Smooth muscle cell (in vitro differentiated cells): ENCODE measurements around the gene SRGAP1. TPM values are rescaled to one million over a fixed set of nuclear protein-coding genes. Genes with fewer than 3 reads are reported as not detected.

Source experiments
- DNase-seq: peaks from one replicate; lab custom pipeline; 2025; ENCODE audit not compliant: unreplicated experiment; lab: John Stamatoyannopoulos, UW
- H2AFZ ChIP-seq: fragments of 200-600 bp; sonication (generic); 2 replicates; pipeline ENCODE4 v1.6.0; 2016; ENCODE audit warnings: antibody characterized with exemption, low read depth, mild to moderate bottlenecking
- H3F3A ChIP-seq: fragments of 200-600 bp; sonication (generic); 2 replicates; pipeline ENCODE4 v1.6.0; 2017; ENCODE audit warnings: antibody characterized with exemption, low read depth
- H3K27ac ChIP-seq: fragments of 200-600 bp; sonication (generic); 2 replicates; pipeline ENCODE4 v1.5.1; 2016; ENCODE audit warnings: low read depth, mild to moderate bottlenecking
- H3K27me3 ChIP-seq: fragments of 200-600 bp; sonication (generic); 2 replicates; pipeline ENCODE4 v1.6.1; 2016; ENCODE audit warnings: low read depth, mild to moderate bottlenecking
- H3K36me3 ChIP-seq: fragments of 200-600 bp; sonication (generic); 2 replicates; pipeline ENCODE4 v1.5.1; 2016; ENCODE audit warnings: low read depth
- H3K4me1 ChIP-seq: fragments of 200-600 bp; sonication (generic); 2 replicates; pipeline ENCODE4 v1.5.1; 2016; ENCODE audit warnings: low read depth
- H3K4me2 ChIP-seq: fragments of 200-600 bp; sonication (generic); 2 replicates; pipeline ENCODE4 v1.6.0; 2016; ENCODE audit warnings: mild to moderate bottlenecking
- H3K4me3 ChIP-seq: fragments of 200-600 bp; sonication (generic); 2 replicates; pipeline ENCODE4 v1.5.1; 2016; ENCODE audit warnings: mild to moderate bottlenecking
- H3K79me2 ChIP-seq: fragments of 200-600 bp; sonication (generic); 2 replicates; pipeline ENCODE4 v1.6.0; 2016; ENCODE audit warnings: low read depth, mild to moderate bottlenecking
- H3K9ac ChIP-seq: fragments of 200-600 bp; sonication (generic); 2 replicates; pipeline ENCODE4 v1.6.0; 2016; ENCODE audit warnings: low read depth
- H3K9me3 ChIP-seq: fragments of 200-600 bp; sonication (generic); replicated peaks from 2 replicates; pipeline ENCODE4 v1.5.1; 2016; ENCODE audit warnings: low read depth
- H4K20me1 ChIP-seq: fragments of 200-600 bp; sonication (generic); 2 replicates; pipeline ENCODE4 v1.6.0; 2016; ENCODE audit warnings: low read depth
- WGBS: methylation state at CpG from one replicate; pipeline ENCODE4 v1.1.7; 2016; ENCODE audit warnings: low lambda C conversion rate; 5-methylcytosine and 5-hydroxymethylcytosine counted together
- polyA plus RNA-seq: library from polyadenylated mRNA; unstranded; fragments of >200 nt; fragmentation: Nextera tagmentation; extraction: Ambion mirVana; gene quantifications from 2 replicates; pipeline ENCODE4 v1.2.1, GENCODE V29; 2016
- total RNA-seq: library from RNA; depleted of rRNA; stranded (reverse); fragments of >200 nt; gene quantifications from 2 replicates; pipeline ENCODE4 v1.2.3, GENCODE V29; 2014
- TF ChIP-seq, protein P1 (sequence below): fragments of 200-600 bp; sonication (generic); IDR thresholded peaks from 2 replicates; pipeline ENCODE4 v1.5.1; 2017; ENCODE audit warnings: borderline replicate concordance, mild to moderate bottlenecking, antibody characterized with exemption; ENCODE audit not compliant: insufficient read depth, poor library complexity, severe bottlenecking

SRGAP1 gene
- total and polyA plus RNA-seq, 2 experiments from 2014 or later: 4.0 to 5.9 TPM

DNA sequence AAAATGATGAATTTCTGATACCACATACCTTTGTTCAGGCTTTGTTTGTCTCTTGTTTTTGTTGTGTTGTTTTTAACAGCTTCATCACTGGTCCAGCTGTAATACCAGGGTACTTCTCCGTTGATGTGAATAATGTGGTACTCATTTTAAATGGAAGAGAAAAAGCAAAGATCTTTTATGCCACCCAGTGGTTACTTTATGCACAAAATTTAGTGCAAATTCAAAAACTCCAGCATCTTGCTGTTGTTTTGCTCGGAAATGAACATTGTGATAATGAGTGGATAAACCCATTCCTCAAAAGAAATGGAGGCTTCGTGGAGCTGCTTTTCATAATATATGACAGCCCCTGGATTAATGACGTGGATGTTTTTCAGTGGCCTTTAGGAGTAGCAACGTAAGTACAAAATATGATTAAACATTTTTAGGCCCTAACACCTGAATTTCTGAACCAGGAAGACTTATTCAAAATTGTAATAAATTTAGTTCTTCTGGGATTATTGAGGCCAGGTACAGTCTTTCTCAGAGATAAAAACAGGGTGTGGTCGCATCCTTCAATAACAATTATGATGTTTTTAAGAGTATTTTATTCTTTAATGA lies 42.4 kb upstream of the SRGAP1 start:
- Histone ChIP-seq H3K36me3 (no peaks in the 10 kb centered on the region), H3K27ac (no peak overlapping the region), H3K4me3 (no peak overlapping the region), H3K4me1 (no peaks in the 10 kb centered on the region), H3K4me2 (no peak overlapping the region), H3K79me2 (no peaks in the 10 kb centered on the region), H3F3A (no peaks in the 10 kb centered on the region), H3K9me3 (no peaks in the 10 kb centered on the region), H3K9ac (no peak overlapping the region), H4K20me1 (no peaks in the 10 kb centered on the region), H2AFZ (no peak overlapping the region), H3K27me3 (no peaks in the 10 kb centered on the region)
- TF ChIP-seq, protein P1, sequence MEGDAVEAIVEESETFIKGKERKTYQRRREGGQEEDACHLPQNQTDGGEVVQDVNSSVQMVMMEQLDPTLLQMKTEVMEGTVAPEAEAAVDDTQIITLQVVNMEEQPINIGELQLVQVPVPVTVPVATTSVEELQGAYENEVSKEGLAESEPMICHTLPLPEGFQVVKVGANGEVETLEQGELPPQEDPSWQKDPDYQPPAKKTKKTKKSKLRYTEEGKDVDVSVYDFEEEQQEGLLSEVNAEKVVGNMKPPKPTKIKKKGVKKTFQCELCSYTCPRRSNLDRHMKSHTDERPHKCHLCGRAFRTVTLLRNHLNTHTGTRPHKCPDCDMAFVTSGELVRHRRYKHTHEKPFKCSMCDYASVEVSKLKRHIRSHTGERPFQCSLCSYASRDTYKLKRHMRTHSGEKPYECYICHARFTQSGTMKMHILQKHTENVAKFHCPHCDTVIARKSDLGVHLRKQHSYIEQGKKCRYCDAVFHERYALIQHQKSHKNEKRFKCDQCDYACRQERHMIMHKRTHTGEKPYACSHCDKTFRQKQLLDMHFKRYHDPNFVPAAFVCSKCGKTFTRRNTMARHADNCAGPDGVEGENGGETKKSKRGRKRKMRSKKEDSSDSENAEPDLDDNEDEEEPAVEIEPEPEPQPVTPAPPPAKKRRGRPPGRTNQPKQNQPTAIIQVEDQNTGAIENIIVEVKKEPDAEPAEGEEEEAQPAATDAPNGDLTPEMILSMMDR: peak; percentile 49
- DNase-seq: no peak
- 84% methylated on average over 6 of the region's 6 CpGs for WGBS

GRCh38 chr12:63804746-63805145 lies 39.8 kb upstream of the SRGAP1 start:
- Histone ChIP-seq H4K20me1 (no peaks in the 10 kb centered on the region), H3K4me2 (no peak overlapping the region), H3K9ac (no peak overlapping the region), H3K4me3 (no peak overlapping the region), H3K36me3 (no peaks in the 10 kb centered on the region), H3K27me3 (no peaks in the 10 kb centered on the region), H3K27ac (no peak overlapping the region), H3F3A (no peaks in the 10 kb centered on the region), H3K4me1 (no peaks in the 10 kb centered on the region), H2AFZ (no peak overlapping the region), H3K9me3 (no peaks in the 10 kb centered on the region), H3K79me2 (no peaks in the 10 kb centered on the region)
- TF ChIP-seq, protein P1: no peak
- DNase-seq: no peak
- 95% methylated on average over 2 of the region's 2 CpGs for WGBS

DNA sequence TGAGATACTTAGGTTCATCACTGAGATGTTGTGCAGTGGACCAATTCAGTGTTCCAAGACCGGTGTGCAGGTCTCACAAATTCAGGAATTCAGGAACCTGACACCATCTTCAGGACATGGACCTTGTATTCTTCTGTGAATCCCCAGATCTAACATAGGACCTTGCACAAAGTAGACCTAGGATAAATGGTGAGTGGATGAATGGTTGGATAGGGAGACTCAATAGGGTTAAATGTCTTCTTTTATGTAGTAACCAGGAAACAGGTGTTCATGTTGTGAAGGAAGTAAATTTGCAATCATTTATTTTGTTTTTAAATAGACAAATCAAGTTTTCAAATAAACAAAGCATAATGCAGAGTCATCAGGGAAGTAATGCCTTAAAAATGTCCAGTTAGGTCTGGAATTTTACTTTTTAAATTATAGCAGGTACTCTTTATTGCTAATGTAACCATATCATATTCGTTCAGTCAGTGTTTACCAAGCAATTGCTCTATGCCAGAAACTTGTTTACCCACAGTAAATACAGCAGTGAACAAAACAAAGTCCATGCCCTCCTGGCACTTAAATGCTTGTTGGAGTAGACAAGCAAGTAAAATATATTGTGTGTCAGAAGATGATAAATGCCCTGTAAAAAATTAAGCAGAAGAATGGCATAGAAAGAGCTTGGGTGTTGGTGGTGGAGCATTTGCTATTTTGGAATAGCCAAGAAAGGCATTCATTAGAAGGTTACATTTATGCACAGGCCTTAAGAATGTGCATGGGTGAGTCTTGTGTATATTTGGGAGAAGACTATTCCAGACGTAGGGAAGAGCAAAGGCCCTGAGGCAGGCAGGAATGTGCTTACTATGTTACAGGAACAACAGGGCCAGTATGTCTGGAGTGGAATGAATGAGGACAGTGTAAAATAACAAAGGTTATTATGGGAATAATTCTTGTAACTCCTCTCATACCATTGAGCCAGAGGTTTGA lies 38.5 kb upstream of the SRGAP1 start:
- H3K4me2 ChIP-seq: no peak overlapping the region
- H3K79me2 ChIP-seq: no peaks in the 10 kb centered on the region
- no peak overlapping the region for H2AFZ ChIP-seq
- 96% methylated on average over 3 of the region's 3 CpGs for WGBS
- no peaks in the 10 kb centered on the region for H3K36me3 ChIP-seq
- no peaks in the 10 kb centered on the region for H4K20me1 ChIP-seq
- H3K9ac ChIP-seq: no peak overlapping the region
- no peak overlapping the region for H3K27ac ChIP-seq
- no peaks in the 10 kb centered on the region for H3F3A ChIP-seq
- TF ChIP-seq, protein P1: no peak
- H3K4me1 ChIP-seq: no peaks in the 10 kb centered on the region
- H3K4me3 ChIP-seq: no peak overlapping the region
- H3K27me3 ChIP-seq: no peaks in the 10 kb centered on the region
- H3K9me3 ChIP-seq: no peaks in the 10 kb centered on the region
- DNase-seq: no peak
